ENCODE measurements around the gene UBE2Q1. TPM values are rescaled to one million over a fixed set of nuclear protein-coding genes. Genes with fewer than 3 reads are reported as not detected.

The UBE2Q1 gene
- total and polyA plus RNA-seq, 12 donors, result 15.7 to 102 (median 37.8) TPM

GRCh38 chr1:154584267-154584994 is 26.0 kb upstream of the UBE2Q1 start:
- Histone ChIP-seq H3K4me1 (replicated peaks in 1 of 2) (no peaks in the 10 kb centered on the region), H3K27ac (peak overlapping the region in 1 of 5 donors; percentile 13), H3K4me3 (no peak overlapping the region), H3K36me3 (replicated peaks in 1 of 2) (peaks cover 0 to 99% of the 10 kb centered on the region in 2 donors), H3K9me3 (replicated peaks in 1 of 3) (no peaks in the 10 kb centered on the region), H3K27me3 (no peaks in the 10 kb centered on the region)
- intact Hi-C loops (cut with DNase I), result no loop called here
- WGBS, 4 donors, result 79 to 86% (median 80%) methylated on average over 9 of the region's 9 CpGs
- DNase-seq, result no peak
- no peak for TF ChIP-seq CTCF (IDR thresholded peaks at IDR 0.05)
- no peak for TF ChIP-seq POLR2A (IDR thresholded peaks at IDR 0.05)

- peak in 1 of 7 donors; percentile 48 for DNase-seq
- Histone ChIP-seq H3K4me3 (no peak overlapping the region), H3K27me3 (no peaks in the 10 kb centered on the region), H3K4me1 (replicated peaks in 1 of 2) (no peaks in the 10 kb centered on the region), H3K36me3 (replicated peaks in 1 of 2) (peaks cover 0 to 99% of the 10 kb centered on the region in 2 donors), H3K9me3 (replicated peaks in 1 of 3) (no peaks in the 10 kb centered on the region), H3K27ac (peak overlapping the region in 1 of 5 donors; percentile 13)
- no peak for TF ChIP-seq CTCF (IDR thresholded peaks at IDR 0.05)
- TF ChIP-seq POLR2A (IDR thresholded peaks at IDR 0.05), result no peak
- intact Hi-C loops (cut with DNase I), result no loop called here
- WGBS, 4 donors, result 63 to 88% (median 67%) methylated on average over 7 to 9 of the region's 9 CpGs
Observed at GRCh38 chr1:154583773-154584172, 25.3 kb upstream of the UBE2Q1 start.

GRCh38 chr1:154582885-154583284 is 24.4 kb upstream of the UBE2Q1 start:
- no peak for DNase-seq
- H3K36me3 ChIP-seq (replicated peaks in 1 of 2), result peaks cover 0 to 97% of the 10 kb centered on the region in 2 donors
- no peak overlapping the region for H3K27ac ChIP-seq

GRCh38 chr1:154581766-154582165 is 23.3 kb upstream of the UBE2Q1 start:
- Histone ChIP-seq H3K36me3 (replicated peaks in 1 of 2) (peaks cover 0 to 85% of the 10 kb centered on the region in 2 donors), H3K27me3 (no peaks in the 10 kb centered on the region), H3K4me1 (replicated peaks in 1 of 2) (peaks cover 0 to 4% of the 10 kb centered on the region in 2 donors), H3K4me3 (no peak overlapping the region), H3K9me3 (replicated peaks in 1 of 3) (no peaks in the 10 kb centered on the region), H3K27ac (no peak overlapping the region)
- no peak for TF ChIP-seq CTCF (IDR thresholded peaks at IDR 0.05)
- no peak for TF ChIP-seq POLR2A (IDR thresholded peaks at IDR 0.05)
- no peak for DNase-seq
- WGBS, 4 donors, result 68 to 87% (median 80%) methylated on average over 3 of the region's 3 CpGs
- intact Hi-C loops (cut with DNase I), result no loop called here

More at GRCh38 chr1:154582885-154583284, 24.4 kb upstream of the UBE2Q1 start:
- Histone ChIP-seq H3K9me3 (replicated peaks in 1 of 3) (no peaks in the 10 kb centered on the region), H3K27me3 (no peaks in the 10 kb centered on the region), H3K4me1 (replicated peaks in 1 of 2) (peaks cover 0 to 2% of the 10 kb centered on the region in 2 donors), H3K4me3 (no peak overlapping the region)
- WGBS, 4 donors, result 66 to 83% (median 80%) methylated on average over 5 to 6 of the region's 6 CpGs
- intact Hi-C loops (cut with DNase I), result no loop called here
- TF ChIP-seq CTCF (IDR thresholded peaks at IDR 0.05) (no peak), POLR2A (IDR thresholded peaks at IDR 0.05) (no peak)
